HG02571 (cell line): ENCODE measurements around the gene CDK19.
"Not testable (repeated sequence)": the region's sequence is repeated elsewhere in the genome, so short reads cannot be mapped to it uniquely, and the experiment has no call there.

Experiments
- ATAC-seq: cut with Tn5 transposase; IDR thresholded peaks from one replicate; pipeline ENCODE4 v1.9.1; 2021; ENCODE audit warnings: mild to moderate bottlenecking, moderate library complexity; ENCODE audit not compliant: unreplicated experiment

CDK19 gene

GRCh38 chr6:110815411-110816409 is at the start of gene CDK19:
Gene CDK19, minus strand, starts transcription at chr6:110815469. Its CDS starts 333 bp downstream, at chr6:110815136.
- peak; percentile 76 for ATAC-seq

- no peak for ATAC-seq
These were observed 49.6 kb upstream of the CDK19 start for GRCh38 chr6:110864824-110865223.

- no peak for ATAC-seq
These were observed 44.1 kb upstream of the CDK19 start for GRCh38 chr6:110859335-110859792.

GRCh38 chr6:110858562-110859214 is 43.4 kb upstream of the CDK19 start:
- no peak for ATAC-seq

- ATAC-seq: no peak
These were observed 42.7 kb upstream of the CDK19 start for GRCh38 chr6:110858016-110858415.

GRCh38 chr6:110856296-110856695 is 41.0 kb upstream of the CDK19 start:
- ATAC-seq: no peak

GRCh38 chr6:110853754-110854477 is 38.6 kb upstream of the CDK19 start:
- no peak for ATAC-seq

- ATAC-seq: no peak
These were observed 37.5 kb upstream of the CDK19 start for GRCh38 chr6:110852773-110853172.

- no peak for ATAC-seq
These were observed 34.5 kb upstream of the CDK19 start for GRCh38 chr6:110849781-110850180.

- no peak for ATAC-seq
These were observed 26.0 kb upstream of the CDK19 start for GRCh38 chr6:110841266-110841665.

GRCh38 chr6:110835751-110836150 is 20.5 kb upstream of the CDK19 start:
- ATAC-seq: not testable (repeated sequence)

GRCh38 chr6:110833831-110834230 is 18.6 kb upstream of the CDK19 start:
- ATAC-seq: no peak

GRCh38 chr6:110831405-110831804 is 16.1 kb upstream of the CDK19 start:
- ATAC-seq: no peak

GRCh38 chr6:110828396-110828795 is 13.1 kb upstream of the CDK19 start:
- no peak for ATAC-seq

- ATAC-seq: no peak
These were observed 11.2 kb upstream of the CDK19 start for GRCh38 chr6:110826236-110827129.

- ATAC-seq: no peak
These were observed 7.9 kb upstream of the CDK19 start for GRCh38 chr6:110823146-110823545.

GRCh38 chr6:110822249-110822648 is 7.0 kb upstream of the CDK19 start:
- ATAC-seq: no peak

GRCh38 chr6:110816677-110817076 is 1.4 kb upstream of the CDK19 start:
- no peak for ATAC-seq

- ATAC-seq: no peak
These were observed 256 bp downstream of the CDK19 start for GRCh38 chr6:110815015-110815410.
